ENCODE measurements around the gene EPHB1. TPM values are rescaled to one million over a fixed set of nuclear protein-coding genes. Genes with fewer than 3 reads are reported as not detected.

EPHB1 gene
- total RNA-seq, 1 experiment from 2014 or later = 0.11 TPM

- ChIA-PET POLR2A (ENCODE audit: low non-redundant PET) (no interaction called here), CTCF (no interaction called here)
- intact Hi-C loops (cut with micrococcal nuclease; ENCODE audit: unreplicated experiment) = no loop called here
- DNase-seq (ENCODE audit: low spot score) = no peak
- H3K36me3 ChIP-seq (ENCODE audit: insufficient read depth, low read length, poor library complexity, severe bottlenecking) = no peaks in the 10 kb centered on the region
- no peak overlapping the region for H3K27ac ChIP-seq (ENCODE audit: low read depth, low read length, poor library complexity, severe bottlenecking)
- no peaks in the 10 kb centered on the region for H3K9me3 ChIP-seq (ENCODE audit: low read depth, low read length, poor library complexity, severe bottlenecking)
- BruUV-seq (replicated peaks) = no TSS peak
- TF ChIP-seq CTCF (conservative IDR thresholded peaks at IDR 0.05; ENCODE audit: low read depth, low read length) (no peak), EZH2 (IDR thresholded peaks at IDR 0.05; ENCODE audit: borderline replicate concordance, low read depth, low read length, poor library complexity, severe bottlenecking) (no peak)
- H3K4me1 ChIP-seq (ENCODE audit: insufficient read depth, low read length, poor library complexity, severe bottlenecking) = no peaks in the 10 kb centered on the region
- peaks cover 14% of the 10 kb centered on the region for H3K27me3 ChIP-seq (replicated peaks; ENCODE audit: insufficient read depth, low read depth, low read length, poor library complexity)
- no peak overlapping the region for H3K4me3 ChIP-seq (ENCODE audit: low read depth, low read length, poor library complexity, severe bottlenecking)
Measured at GRCh38 chr3:135168822-135169221, 373.8 kb downstream of the EPHB1 start.

- peaks cover 14% of the 10 kb centered on the region for H3K27me3 ChIP-seq (replicated peaks; ENCODE audit: insufficient read depth, low read depth, low read length, poor library complexity)
- no peaks in the 10 kb centered on the region for H3K9me3 ChIP-seq (ENCODE audit: low read depth, low read length, poor library complexity, severe bottlenecking)
- H3K4me1 ChIP-seq (ENCODE audit: insufficient read depth, low read length, poor library complexity, severe bottlenecking) = no peaks in the 10 kb centered on the region
- no peak for TF ChIP-seq CTCF (conservative IDR thresholded peaks at IDR 0.05; ENCODE audit: low read depth, low read length)
- no peak for DNase-seq (ENCODE audit: low spot score)
- ChIA-PET CTCF (no interaction called here), POLR2A (ENCODE audit: low non-redundant PET) (no interaction called here)
- H3K27ac ChIP-seq (ENCODE audit: low read depth, low read length, poor library complexity, severe bottlenecking) = no peak overlapping the region
- intact Hi-C loops (cut with micrococcal nuclease; ENCODE audit: unreplicated experiment) = no loop called here
- H3K36me3 ChIP-seq (ENCODE audit: insufficient read depth, low read length, poor library complexity, severe bottlenecking) = no peaks in the 10 kb centered on the region
- no TSS peak for BruUV-seq (replicated peaks)
- H3K4me3 ChIP-seq (ENCODE audit: low read depth, low read length, poor library complexity, severe bottlenecking) = no peak overlapping the region
Measured at GRCh38 chr3:135169651-135170050, 374.6 kb downstream of the EPHB1 start.

- no peaks in the 10 kb centered on the region for H3K9me3 ChIP-seq (ENCODE audit: low read depth, low read length, poor library complexity, severe bottlenecking)
- CTCF ChIA-PET = no interaction called here
- no peak for DNase-seq (ENCODE audit: low spot score)
- no peaks in the 10 kb centered on the region for H3K36me3 ChIP-seq (ENCODE audit: insufficient read depth, low read length, poor library complexity, severe bottlenecking)
- no TSS peak for BruUV-seq (replicated peaks)
- no peak overlapping the region for H3K27ac ChIP-seq (ENCODE audit: low read depth, low read length, poor library complexity, severe bottlenecking)
- intact Hi-C loops (cut with micrococcal nuclease; ENCODE audit: unreplicated experiment) = no loop called here
- POLR2A ChIA-PET (ENCODE audit: low non-redundant PET) = no interaction called here
- H3K4me3 ChIP-seq (ENCODE audit: low read depth, low read length, poor library complexity, severe bottlenecking) = no peak overlapping the region
- peaks cover 14% of the 10 kb centered on the region for H3K27me3 ChIP-seq (replicated peaks; ENCODE audit: insufficient read depth, low read depth, low read length, poor library complexity)
- no peaks in the 10 kb centered on the region for H3K4me1 ChIP-seq (ENCODE audit: insufficient read depth, low read length, poor library complexity, severe bottlenecking)
- TF ChIP-seq CTCF (conservative IDR thresholded peaks at IDR 0.05; ENCODE audit: low read depth, low read length) = no peak
- TF ChIP-seq EZH2 (IDR thresholded peaks at IDR 0.05; ENCODE audit: borderline replicate concordance, low read depth, low read length, poor library complexity, severe bottlenecking) = no peak
Measured at GRCh38 chr3:135170732-135171131, 375.7 kb downstream of the EPHB1 start.

All from A673 (cell line).